Heart left ventricle (tissue), 13 donors: ENCODE results near the gene GET4.

Source experiments
- POLR2A ChIP-seq, 2 donors: fragments of 450-650 bp; IDR thresholded peaks; one replicate each; pipeline ENCODE4 v1.6.1; 2017; ENCODE audit warnings: antibody characterized with exemption in 2 of 2, mild to moderate bottlenecking in 2 of 2, moderate library complexity in 2 of 2
- TF ChIP-seq, protein P1 (sequence below), 12 donors: fragments of 200-600 bp; sonication (generic) in 4 of 12; IDR thresholded peaks; one replicate each; pipeline versions ENCODE4 v1.5.0 to v1.8.0; 2018 to 2022; ENCODE audit warnings: antibody characterized with exemption in 12 of 12, mild to moderate bottlenecking in 5 of 12
- donor health status: ischemic (EF 13 %, LVEDD 7.1; RV severe dilation, severe dysfunction).
- donor health status: DM: no; HTN: yes; CAD: no.
- donor health status: DM: no; HTN: no; CAD: no.
- donor health status: ischemic (EF 25% LVEDD 6.9; RV normal size, moderate dysfunction).
- donor health status: ischemic (EF 25% LVEDD 5.7; RV mildly dilated, moderate dysfunction).
- donor health status: ischemic (EF 35%, LVEDD 5.7; RV mildly dilated, moderate dysfunction).
- donor health status: nonischemic (EF 11% LVEDD 7.7; RV severe dilation, severe dysfunction).
- donor health status: DM: yes; HTN: yes; CAD: no.
- donor health status: PGD.
- donor health status: ischemic (EF 29% LVEDD 5.4; RV normal size, mild dysfunction).
- donor health status: nonischemic (EF 23%, LVEDD 6.1; RV moderate dilation, normal function).

DNA sequence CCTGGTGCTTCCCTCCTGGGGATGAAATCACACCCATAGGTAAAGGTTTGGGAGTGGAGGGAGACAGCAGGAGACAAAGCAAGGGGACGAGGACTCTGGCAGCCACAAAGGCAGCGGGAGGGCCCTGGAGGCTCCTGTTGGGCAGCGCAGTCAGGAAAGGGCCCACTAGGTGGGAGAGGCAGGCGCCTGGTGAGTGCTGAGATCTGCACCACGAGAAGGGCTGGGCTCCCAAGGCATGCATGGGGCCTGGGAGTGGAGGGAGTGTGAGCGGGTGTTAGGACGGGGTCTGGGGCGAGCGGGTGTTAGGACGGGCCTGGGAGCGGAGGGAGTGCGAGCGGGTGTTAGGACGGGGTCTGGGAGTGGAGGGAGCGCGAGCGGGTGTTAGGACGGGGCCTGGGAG, 13.0 kb downstream of the GET4 start:
- TF ChIP-seq, protein P1, sequence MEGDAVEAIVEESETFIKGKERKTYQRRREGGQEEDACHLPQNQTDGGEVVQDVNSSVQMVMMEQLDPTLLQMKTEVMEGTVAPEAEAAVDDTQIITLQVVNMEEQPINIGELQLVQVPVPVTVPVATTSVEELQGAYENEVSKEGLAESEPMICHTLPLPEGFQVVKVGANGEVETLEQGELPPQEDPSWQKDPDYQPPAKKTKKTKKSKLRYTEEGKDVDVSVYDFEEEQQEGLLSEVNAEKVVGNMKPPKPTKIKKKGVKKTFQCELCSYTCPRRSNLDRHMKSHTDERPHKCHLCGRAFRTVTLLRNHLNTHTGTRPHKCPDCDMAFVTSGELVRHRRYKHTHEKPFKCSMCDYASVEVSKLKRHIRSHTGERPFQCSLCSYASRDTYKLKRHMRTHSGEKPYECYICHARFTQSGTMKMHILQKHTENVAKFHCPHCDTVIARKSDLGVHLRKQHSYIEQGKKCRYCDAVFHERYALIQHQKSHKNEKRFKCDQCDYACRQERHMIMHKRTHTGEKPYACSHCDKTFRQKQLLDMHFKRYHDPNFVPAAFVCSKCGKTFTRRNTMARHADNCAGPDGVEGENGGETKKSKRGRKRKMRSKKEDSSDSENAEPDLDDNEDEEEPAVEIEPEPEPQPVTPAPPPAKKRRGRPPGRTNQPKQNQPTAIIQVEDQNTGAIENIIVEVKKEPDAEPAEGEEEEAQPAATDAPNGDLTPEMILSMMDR (IDR thresholded peaks at IDR 0.05) = no peak
- TF ChIP-seq POLR2A (IDR thresholded peaks at IDR 0.05) = no peak
